Small intestine (tissue), 7 donors: Measurements from ENCODE around the gene GPR162. TPM values are rescaled to one million over a fixed set of nuclear protein-coding genes. Genes with fewer than 3 reads are reported as not detected.

Source experiments
- DNase-seq, 2 donors: peaks; one replicate each; pipeline versions ENCODE4 v3.0.0 to v3.0.0-alpha.2; 2013
- FAIRE-seq: peaks from 2 replicates; lab custom pipeline; 2012; peaks lifted over from hg19 to GRCh38; lab: Jason Lieb, UNC
- H3K27ac ChIP-seq, 3 donors: one replicate each; pipeline ENCODE4 v1.5.1; 2013; ENCODE audit warnings: low read length in 2 of 3, mild to moderate bottlenecking in 2 of 3, control low read depth in 1 of 3, inconsistent platforms in 1 of 3, low read depth in 1 of 3, moderate library complexity in 1 of 3
- H3K27me3 ChIP-seq, 3 donors: one replicate each; pipeline ENCODE4 v1.6.1; 2013; ENCODE audit warnings: low read length in 3 of 3, inconsistent platforms in 1 of 3; ENCODE audit not compliant: control insufficient read depth in 3 of 3, insufficient read depth in 3 of 3
- H3K36me3 ChIP-seq, 3 donors: one replicate each; pipeline ENCODE4 v1.6.1; 2013; ENCODE audit warnings: low read length in 3 of 3, inconsistent platforms in 1 of 3, low read depth in 1 of 3, mild to moderate bottlenecking in 1 of 3, moderate library complexity in 1 of 3; ENCODE audit not compliant: control insufficient read depth in 3 of 3, insufficient read depth in 2 of 3
- H3K4me1 ChIP-seq, 3 donors: one replicate each; pipeline ENCODE4 v1.6.1; 2013; ENCODE audit warnings: low read length in 2 of 3, inconsistent platforms in 1 of 3, low read depth in 1 of 3, mild to moderate bottlenecking in 1 of 3, moderate library complexity in 1 of 3; ENCODE audit not compliant: control insufficient read depth in 3 of 3, insufficient read depth in 2 of 3
- H3K4me3 ChIP-seq, 3 donors: one replicate each; pipeline ENCODE4 v1.5.1; 2013; ENCODE audit warnings: low read length in 3 of 3, control low read depth in 1 of 3, inconsistent platforms in 1 of 3, low read depth in 1 of 3, mild to moderate bottlenecking in 1 of 3, moderate library complexity in 1 of 3
- H3K9me3 ChIP-seq, 2 donors: one replicate each; pipeline ENCODE4 v1.6.1; 2013; ENCODE audit warnings: low read depth in 1 of 2, low read length in 1 of 2; ENCODE audit not compliant: control insufficient read depth in 2 of 2, insufficient read depth in 1 of 2
- WGBS, 3 donors: extraction: QIAGEN DNeasy Blood & Tissue Kit; methylation state at CpG; one replicate each; pipeline ENCODE4 v1.1.7; 2013; 5-methylcytosine and 5-hydroxymethylcytosine counted together
- polyA plus RNA-seq, 4 donors: library from polyadenylated mRNA; stranded (reverse) in 3 of 4; unstranded in 1 of 4; fragments of 200-250 nt in 3 of 4; fragments of 120-200 nt in 1 of 4; gene quantifications; one replicate each; pipeline versions ENCODE4 v1.2.1 to v1.2.3, GENCODE V29; 2013
- donor health status: healthy with polysubstance abuse.
- donor health status: control.
- donor health status: control.
- donor health status: Bipolar disorder and iron deficiency.
- donor health status: healthy.

The GPR162 gene
- polyA plus RNA-seq, 4 donors: 1.1 to 6.7 (median 5.1) TPM; not detected in 1

DNA sequence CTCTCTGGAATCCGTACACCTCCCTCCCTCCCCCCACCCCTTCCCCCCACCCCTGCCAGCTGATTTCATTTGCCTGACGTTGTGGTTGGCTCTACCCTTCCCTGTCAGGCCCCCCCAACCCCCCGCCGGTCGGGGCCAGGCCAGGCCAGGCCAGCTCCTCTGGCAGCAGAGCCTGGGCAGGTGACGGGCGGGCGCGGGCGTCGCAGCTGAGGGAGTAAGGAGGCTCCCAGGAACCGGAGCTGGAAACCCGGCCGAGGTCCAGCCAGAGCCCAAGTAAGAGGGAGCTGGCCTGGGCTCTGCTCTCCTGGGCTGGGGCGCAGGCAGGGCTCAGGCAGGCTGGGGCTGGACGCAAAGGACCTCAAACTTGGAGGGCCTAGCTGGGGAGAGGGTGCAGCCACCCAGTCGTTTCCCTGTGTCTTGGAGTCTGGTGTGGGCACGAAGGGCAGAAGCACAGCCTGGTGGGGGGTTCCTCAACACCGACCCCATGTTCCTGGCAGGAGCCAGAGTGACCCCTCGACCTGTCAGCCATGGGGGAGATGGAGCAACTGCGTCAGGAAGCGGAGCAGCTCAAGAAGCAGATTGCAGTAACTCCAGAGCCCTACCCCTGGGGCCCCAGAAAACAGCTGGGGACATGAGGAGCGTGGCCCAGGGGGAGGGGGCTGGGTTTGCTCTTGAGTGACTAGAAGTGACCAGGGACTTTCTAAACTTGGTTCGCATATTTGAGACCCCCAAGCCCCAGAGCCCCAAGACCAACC, 19.3 kb downstream of the GPR162 start, which contains the start of gene GNB3:
GNB3 (plus strand) TSS at position 165 of the 755 bp plus-strand sequence; CDS start at position 528, 363 bp downstream.
- Histone ChIP-seq H3K36me3 (peaks cover 0 to 71% (median 0%) of the 10 kb centered on the region in 3 donors), H3K27ac (peak within 1 kb of the TSS in 1 of 3 donors; percentile 23), H3K9me3 (no peaks in the 10 kb centered on the region), H3K4me1 (peaks cover 0 to 28% (median 0%) of the 10 kb centered on the region in 3 donors), H3K4me3 (no peak within 1 kb of the TSS), H3K27me3 (no peaks in the 10 kb centered on the region)
- no peak for FAIRE-seq
- 54 to 65% (median 59%) methylated on average over 23 to 24 of the region's 24 CpGs for WGBS, 3 donors
- DNase-seq: no peak

DNA sequence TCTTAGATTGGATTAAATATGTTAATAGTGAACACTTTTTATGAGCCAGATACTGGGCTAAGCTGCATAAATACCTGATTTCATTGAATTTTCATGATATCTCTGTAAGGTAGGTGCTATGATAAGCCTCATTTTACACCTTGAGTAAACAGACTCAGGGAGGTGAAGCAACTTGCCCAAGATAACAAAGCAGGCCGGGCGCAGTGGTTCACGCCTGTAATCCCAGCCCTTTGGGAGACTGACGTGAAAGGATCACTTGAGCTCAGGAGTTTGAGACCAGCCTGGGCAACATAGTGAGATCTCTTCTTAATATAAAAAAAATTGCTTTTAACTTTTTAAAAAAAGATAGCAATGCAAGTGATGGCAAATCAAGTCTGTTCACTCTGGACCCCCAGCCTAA, 20.5 kb downstream of the GPR162 start:
- FAIRE-seq (no peak), DNase-seq (peak in 1 of 2 donors; percentile 61)
- peaks cover 0 to 74% (median 0%) of the 10 kb centered on the region in 3 donors for H3K36me3 ChIP-seq
- no peak overlapping the region for H3K27ac ChIP-seq
- 19 to 61% (median 37%) methylated on average over 4 of the region's 4 CpGs for WGBS, 3 donors
- H3K4me3 ChIP-seq: no peak overlapping the region
- H3K9me3 ChIP-seq: no peaks in the 10 kb centered on the region
- H3K4me1 ChIP-seq: peaks cover 0 to 28% (median 0%) of the 10 kb centered on the region in 3 donors
- H3K27me3 ChIP-seq: no peaks in the 10 kb centered on the region

DNA sequence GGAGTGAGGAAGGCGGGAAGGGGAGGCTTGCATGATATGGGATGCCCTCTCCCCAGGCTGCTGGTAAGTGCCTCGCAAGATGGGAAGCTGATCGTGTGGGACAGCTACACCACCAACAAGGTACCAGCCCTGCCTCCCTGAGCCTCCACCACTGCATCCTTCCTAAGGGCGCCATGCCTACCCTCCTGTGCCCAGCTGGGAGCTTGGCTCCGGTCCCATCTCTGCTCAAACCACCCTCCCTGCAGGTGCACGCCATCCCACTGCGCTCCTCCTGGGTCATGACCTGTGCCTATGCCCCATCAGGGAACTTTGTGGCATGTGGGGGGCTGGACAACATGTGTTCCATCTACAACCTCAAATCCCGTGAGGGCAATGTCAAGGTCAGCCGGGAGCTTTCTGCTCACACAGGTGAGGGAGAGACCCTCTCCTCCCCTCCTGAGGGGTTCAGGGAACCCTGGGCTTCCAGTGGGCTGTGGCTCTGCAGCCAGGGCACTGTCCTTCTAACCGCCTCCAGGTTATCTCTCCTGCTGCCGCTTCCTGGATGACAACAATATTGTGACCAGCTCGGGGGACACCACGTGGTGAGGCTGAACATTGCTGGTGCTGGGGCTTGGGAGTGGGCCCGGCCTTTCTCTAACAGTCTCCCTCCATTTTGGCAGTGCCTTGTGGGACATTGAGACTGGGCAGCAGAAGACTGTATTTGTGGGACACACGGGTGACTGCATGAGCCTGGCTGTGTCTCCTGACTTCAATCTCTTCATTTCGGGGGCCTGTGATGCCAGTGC, 21.7 kb downstream of the GPR162 start:
- DNase-seq: peak in 1 of 2 donors; percentile 25
- no peak for FAIRE-seq
- WGBS, 3 donors: 57 to 74% (median 72%) methylated on average over 16 of the region's 16 CpGs

DNA sequence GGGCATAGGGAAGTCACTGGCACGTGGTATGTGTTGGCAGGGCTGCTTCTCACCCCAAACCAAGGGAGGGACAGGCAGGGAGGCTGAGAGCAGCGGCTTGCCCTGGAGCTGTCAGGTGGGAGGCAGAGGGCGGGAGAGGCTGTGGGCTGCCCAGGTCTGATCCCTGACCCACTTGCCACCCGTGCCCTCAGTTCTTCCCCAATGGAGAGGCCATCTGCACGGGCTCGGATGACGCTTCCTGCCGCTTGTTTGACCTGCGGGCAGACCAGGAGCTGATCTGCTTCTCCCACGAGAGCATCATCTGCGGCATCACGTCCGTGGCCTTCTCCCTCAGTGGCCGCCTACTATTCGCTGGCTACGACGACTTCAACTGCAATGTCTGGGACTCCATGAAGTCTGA, 23.8 kb downstream of the GPR162 start:
- FAIRE-seq: no peak
- 91 to 96% (median 91%) methylated on average over 17 of the region's 17 CpGs for WGBS, 3 donors

More for the DNA sequence above, 21.7 kb downstream of the GPR162 start:
- H3K9me3 ChIP-seq: no peaks in the 10 kb centered on the region
- peaks cover 0 to 73% (median 0%) of the 10 kb centered on the region in 3 donors for H3K36me3 ChIP-seq
- H3K4me3 ChIP-seq: no peak overlapping the region
- H3K4me1 ChIP-seq: peaks cover 0 to 24% (median 0%) of the 10 kb centered on the region in 3 donors
- no peaks in the 10 kb centered on the region for H3K27me3 ChIP-seq
- no peak overlapping the region for H3K27ac ChIP-seq

DNA sequence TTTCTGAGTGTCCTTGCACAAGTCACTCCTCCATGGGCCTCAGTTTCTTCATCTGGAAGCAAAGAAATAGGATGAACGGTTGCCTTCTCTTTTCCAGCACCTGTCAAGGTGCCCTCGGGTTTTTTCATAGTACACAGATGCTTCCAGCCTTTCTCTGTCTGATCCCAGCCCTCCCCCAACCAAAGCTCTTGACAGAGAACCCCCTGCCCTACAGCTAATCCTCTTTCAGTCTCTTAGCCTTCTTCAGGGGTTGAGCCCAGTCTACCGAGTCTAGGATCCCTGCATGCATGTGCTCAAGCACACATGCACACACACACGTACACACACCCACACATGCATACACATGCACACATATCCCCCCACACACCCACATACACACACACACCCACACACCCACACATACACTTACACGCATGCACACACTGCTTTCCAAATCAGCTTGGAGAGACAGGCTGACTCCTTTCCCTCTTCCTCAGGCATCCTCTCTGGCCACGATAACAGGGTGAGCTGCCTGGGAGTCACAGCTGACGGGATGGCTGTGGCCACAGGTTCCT, 24.8 kb downstream of the GPR162 start:
- WGBS, 3 donors: 88 to 91% (median 90%) methylated on average over 7 of the region's 7 CpGs
- H3K27me3 ChIP-seq: no peaks in the 10 kb centered on the region
- H3K4me1 ChIP-seq: peaks cover 0 to 30% (median 0%) of the 10 kb centered on the region in 3 donors
- peaks cover 0 to 71% (median 3%) of the 10 kb centered on the region in 3 donors for H3K36me3 ChIP-seq
- H3K27ac ChIP-seq: no peak overlapping the region
- no peaks in the 10 kb centered on the region for H3K9me3 ChIP-seq
- H3K4me3 ChIP-seq: no peak overlapping the region
- FAIRE-seq: no peak
- DNase-seq: no peak

More for the DNA sequence above, 23.8 kb downstream of the GPR162 start:
- Histone ChIP-seq H3K4me3 (no peak overlapping the region), H3K27me3 (no peaks in the 10 kb centered on the region), H3K27ac (no peak overlapping the region), H3K4me1 (peaks cover 0 to 32% (median 0%) of the 10 kb centered on the region in 3 donors), H3K36me3 (peaks cover 0 to 74% (median 3%) of the 10 kb centered on the region in 3 donors), H3K9me3 (no peaks in the 10 kb centered on the region)
- DNase-seq: no peak

DNA sequence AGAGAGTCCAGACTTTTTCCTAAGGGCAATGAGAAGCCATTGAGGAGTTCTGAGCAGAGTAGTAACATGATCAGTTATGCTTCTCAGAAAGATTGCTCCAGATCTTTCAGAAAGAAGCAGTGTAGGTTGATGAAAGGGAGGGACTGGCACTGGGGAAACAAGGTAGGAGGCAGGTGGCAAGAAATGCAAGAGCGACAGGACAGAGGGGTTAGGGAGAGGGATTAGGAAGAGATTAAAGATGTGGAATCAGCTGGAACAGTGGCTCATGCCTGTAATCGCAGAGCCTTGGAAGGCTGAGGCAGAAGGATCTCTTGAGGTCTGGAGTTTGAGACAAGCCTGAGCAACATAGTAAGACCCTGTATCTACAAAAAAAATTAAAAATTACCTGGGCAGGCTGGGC, 26.1 kb downstream of the GPR162 start:
- FAIRE-seq (no peak), DNase-seq (no peak)
- peaks cover 0 to 22% (median 0%) of the 10 kb centered on the region in 3 donors for H3K4me1 ChIP-seq
- no peak overlapping the region for H3K27ac ChIP-seq
- no peaks in the 10 kb centered on the region for H3K9me3 ChIP-seq
- H3K36me3 ChIP-seq: peaks cover 0 to 68% (median 3%) of the 10 kb centered on the region in 3 donors
- no peaks in the 10 kb centered on the region for H3K27me3 ChIP-seq
- no peak overlapping the region for H3K4me3 ChIP-seq
- 96 to 100% (median 96%) methylated on average over 2 of the region's 2 CpGs for WGBS, 3 donors

DNA sequence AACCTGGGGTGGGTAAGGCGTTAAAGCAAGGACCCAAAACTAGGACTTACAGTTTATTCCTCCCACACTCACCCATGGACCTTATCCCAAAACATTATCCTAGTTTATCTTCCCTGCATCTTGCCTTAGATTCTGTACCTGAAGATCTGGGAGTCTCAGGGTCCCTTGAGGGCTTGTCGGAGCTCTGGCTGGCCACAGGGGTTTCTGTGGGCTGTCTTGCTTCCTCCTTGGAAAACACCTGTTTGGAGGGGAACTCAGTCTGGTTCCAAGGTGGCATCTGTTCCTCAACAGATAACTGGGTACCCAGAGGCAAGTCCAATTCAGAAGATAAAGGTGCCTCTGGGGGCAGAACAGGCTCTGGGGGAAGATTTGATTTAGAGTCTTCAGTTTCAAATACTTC, 27.8 kb downstream of the GPR162 start:
- DNase-seq: no peak
- 80 to 94% (median 82%) methylated on average over 2 of the region's 2 CpGs for whole genome bisulfite sequencing, 3 donors

More for the DNA sequence above, 27.8 kb downstream of the GPR162 start:
- Histone ChIP-seq H3K27ac (no peak overlapping the region), H3K27me3 (no peaks in the 10 kb centered on the region), H3K36me3 (peaks cover 0 to 59% (median 3%) of the 10 kb centered on the region in 3 donors), H3K4me3 (no peak overlapping the region), H3K4me1 (peaks cover 0 to 27% (median 5%) of the 10 kb centered on the region in 3 donors), H3K9me3 (no peaks in the 10 kb centered on the region)
- FAIRE-seq: no peak
